Fibroblast of villous mesenchyme (primary cell): ENCODE results near the gene ACYP2. TPM values are rescaled to one million over a fixed set of nuclear protein-coding genes. Genes with fewer than 3 reads are reported as not detected.
"Not testable (repeated sequence)": the region's sequence is repeated elsewhere in the genome, so short reads cannot be mapped to it uniquely, and the experiment has no call there.

Source experiments
- DNase-seq: peaks from one replicate; pipeline ENCODE4 v3.0.0-alpha.2; 2010; ENCODE audit warnings: low read depth
- H3K4me3 ChIP-seq: 2 replicates; pipeline ENCODE4 v1.5.1; 2011; ENCODE audit warnings: low read depth, mild to moderate bottlenecking, low read length
- CTCF ChIP-seq: IDR thresholded peaks from 2 replicates; pipeline ENCODE4 v1.5.1; 2012; ENCODE audit warnings: low read depth, mild to moderate bottlenecking, low read length; ENCODE audit not compliant: insufficient read depth
- total RNA-seq: library from RNA; depleted of rRNA; stranded (reverse); fragments of >200 nt; gene quantifications from 2 replicates; pipeline ENCODE4 v1.2.3, GENCODE V29; 2012

ACYP2 gene
- total RNA-seq, 1 donor = 16.0 TPM

DNA sequence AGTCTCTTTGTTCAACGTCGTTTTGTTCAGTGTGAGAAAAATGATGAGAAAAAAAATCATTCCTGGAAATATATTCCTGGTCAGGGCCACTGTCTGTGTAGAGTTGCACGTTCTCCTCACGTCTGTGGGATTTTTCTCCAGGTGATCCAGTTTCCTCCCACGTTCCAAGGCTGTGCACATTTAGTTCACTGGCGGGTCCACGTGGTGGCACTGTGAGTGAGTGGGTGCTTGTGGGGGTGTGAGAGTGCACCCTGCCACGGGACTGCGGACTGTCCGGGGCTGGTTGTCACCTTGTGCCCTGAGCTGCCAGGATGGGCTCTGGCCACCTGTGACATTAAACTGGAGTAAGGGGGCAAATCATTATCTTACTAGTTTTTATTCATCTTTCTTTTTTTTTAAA, 30.3 kb upstream of the ACYP2 start:
- DNase-seq = no peak
- TF ChIP-seq CTCF = no peak
- no peak overlapping the region for H3K4me3 ChIP-seq

DNA sequence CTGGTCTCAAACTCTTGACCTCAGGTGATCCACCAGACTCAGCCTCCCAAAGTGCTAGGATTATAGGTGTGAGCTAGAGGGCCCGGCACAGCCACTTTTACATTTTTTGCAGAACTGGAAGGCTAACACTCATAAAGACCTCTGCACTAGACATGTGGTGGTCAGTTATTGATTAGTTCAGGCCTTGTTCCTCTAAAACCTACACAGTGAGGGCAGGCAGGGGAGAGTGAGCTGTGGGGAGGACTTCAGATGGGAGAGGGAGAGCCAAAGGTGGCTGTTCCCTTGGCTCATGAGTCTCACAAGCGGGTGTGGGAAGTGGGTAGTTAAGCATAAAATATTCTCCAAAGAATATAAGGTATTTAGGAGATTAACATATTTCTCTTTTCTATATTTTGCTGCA, 29.3 kb upstream of the ACYP2 start:
- H3K4me3 ChIP-seq = no peak overlapping the region
- TF ChIP-seq CTCF = no peak
- no peak for DNase-seq

DNA sequence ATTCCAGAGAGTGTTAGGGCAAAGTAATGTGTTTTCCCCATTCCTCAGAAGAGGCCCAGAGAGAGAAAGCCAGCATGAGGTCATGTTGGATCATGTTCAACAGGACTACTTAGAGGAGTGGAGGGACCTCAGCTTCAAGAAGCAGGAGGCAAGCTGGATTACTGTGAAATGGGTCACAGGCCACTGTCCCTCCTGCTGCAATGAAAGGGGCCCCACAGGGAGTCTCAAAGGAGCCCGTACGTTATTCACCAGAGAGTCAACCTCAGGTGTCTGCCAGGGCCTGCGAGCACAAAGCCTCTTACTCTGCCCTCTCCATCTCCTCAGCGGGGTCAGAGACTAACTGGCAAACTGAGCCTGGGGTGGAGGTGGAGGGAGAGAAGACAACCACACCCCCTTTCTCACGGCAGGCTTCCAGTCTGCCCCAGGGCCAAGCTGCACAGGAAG, 27.2 kb upstream of the ACYP2 start:
- H3K4me3 ChIP-seq = no peak overlapping the region
- TF ChIP-seq CTCF = no peak
- DNase-seq = no peak

DNA sequence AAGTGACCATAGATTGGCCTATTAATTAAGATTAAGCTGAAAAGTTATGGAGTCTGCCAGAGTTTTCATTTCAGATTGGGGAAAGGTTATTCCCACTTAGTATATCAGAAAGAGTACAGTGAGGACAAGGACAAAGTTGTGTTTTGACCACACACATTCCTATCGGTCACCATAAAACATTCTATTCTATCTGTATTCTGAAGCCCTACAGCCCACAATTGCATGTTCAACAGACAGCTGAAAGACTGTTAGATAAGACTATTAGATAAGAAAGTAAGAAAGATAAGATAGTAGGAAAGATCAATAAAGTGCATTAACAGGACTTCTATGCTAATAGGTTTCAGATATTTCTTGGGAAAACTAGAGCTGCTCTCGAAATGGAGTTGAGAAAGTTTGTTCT, 26.7 kb upstream of the ACYP2 start:
- DNase-seq = no peak
- no peak for TF ChIP-seq CTCF
- no peak overlapping the region for H3K4me3 ChIP-seq

DNA sequence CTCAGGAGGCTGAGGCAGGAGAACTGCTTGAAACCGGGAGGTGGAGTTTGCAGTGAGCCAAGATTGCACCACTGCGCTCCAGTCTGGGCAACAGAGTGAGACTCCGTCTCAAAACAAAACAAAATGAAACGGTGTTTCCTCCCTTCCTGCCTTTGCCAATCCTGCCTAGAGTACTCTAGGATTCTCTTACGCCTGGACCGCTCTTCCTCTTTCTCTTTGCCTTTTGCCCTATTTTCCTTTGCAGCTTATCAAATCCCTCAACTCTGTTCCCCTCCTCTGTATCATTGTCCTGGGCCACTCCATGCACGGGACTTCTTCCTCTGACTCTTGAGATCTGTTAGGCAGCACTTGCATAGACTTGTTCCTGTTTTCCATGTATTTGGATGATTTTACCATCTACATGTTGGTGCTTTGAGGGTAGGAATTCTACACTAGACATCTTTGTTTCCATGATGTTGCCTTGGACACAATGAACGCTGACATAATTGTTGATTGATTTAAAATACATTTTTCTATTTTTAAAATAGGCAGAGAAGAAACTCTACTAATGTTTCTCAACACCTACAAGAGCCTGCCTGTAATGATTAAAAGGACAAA, 24.8 kb upstream of the ACYP2 start:
- no peak overlapping the region for H3K4me3 ChIP-seq
- TF ChIP-seq CTCF = no peak
- no peak for DNase-seq

GRCh38 chr2:54092940-54093339, 22.5 kb upstream of the ACYP2 start:
- no peak for TF ChIP-seq CTCF
- DNase-seq = no peak
- no peak overlapping the region for H3K4me3 ChIP-seq

DNA sequence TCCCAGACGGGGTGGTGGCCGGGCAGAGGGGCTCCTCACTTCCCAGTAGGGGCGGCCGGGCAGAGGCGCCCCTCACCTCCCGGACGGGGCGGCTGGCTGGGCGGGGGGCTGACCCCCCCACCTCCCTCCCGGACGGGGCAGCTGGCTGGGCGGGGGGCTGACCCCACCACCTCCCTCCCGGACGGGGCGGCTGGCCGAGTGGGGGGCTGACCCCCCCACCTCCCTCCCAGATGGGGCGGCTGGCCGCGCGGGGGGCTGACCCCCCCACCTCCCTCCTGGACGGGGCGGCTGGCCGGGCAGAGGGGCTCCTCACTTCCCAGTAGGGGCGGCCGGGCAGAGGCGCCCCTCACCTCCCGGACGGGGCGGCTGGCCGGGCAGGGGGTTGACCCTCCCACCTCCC, 20.0 kb upstream of the ACYP2 start:
- H3K4me3 ChIP-seq, DNase-seq: not testable (repeated sequence)

- H3K4me3 ChIP-seq, DNase-seq: not testable (repeated sequence)
Observed at GRCh38 chr2:54096141-54096540, 19.3 kb upstream of the ACYP2 start.
